Parathyroid adenoma (tissue), 2 donors: ENCODE measurements around the gene COPZ1.
A peak's percentile ranks its signal among the peaks of the same experiment; 100 is the strongest.

Source experiments
- H2AFZ ChIP-seq: fragments of 300-600 bp; sonication (generic); one replicate; pipeline ENCODE4 v1.7.0; 2017; ENCODE audit warnings: antibody characterized with exemption, mild to moderate bottlenecking
- H3K27ac ChIP-seq: fragments of 300-600 bp; sonication (generic); one replicate; pipeline ENCODE4 v1.7.0; 2017
- H3K27me3 ChIP-seq: fragments of 300-600 bp; sonication (generic); one replicate; pipeline ENCODE4 v1.7.0; 2017; ENCODE audit warnings: low read length; ENCODE audit not compliant: control insufficient read depth, insufficient read depth
- H3K36me3 ChIP-seq: fragments of 300-600 bp; sonication (generic); one replicate; pipeline ENCODE4 v1.7.0; 2017; ENCODE audit warnings: low read length; ENCODE audit not compliant: control insufficient read depth, insufficient read depth
- H3K4me1 ChIP-seq: fragments of 300-600 bp; sonication (generic); one replicate; pipeline ENCODE4 v1.7.0; 2017; ENCODE audit warnings: control low read depth
- H3K4me2 ChIP-seq: fragments of 300-600 bp; sonication (generic); one replicate; pipeline ENCODE4 v1.7.0; 2017; ENCODE audit warnings: low read length
- H3K4me3 ChIP-seq: fragments of 300-600 bp; sonication (generic); one replicate; pipeline ENCODE4 v1.7.0; 2017; ENCODE audit warnings: low read depth, low read length
- H3K79me2 ChIP-seq: fragments of 300-600 bp; sonication (generic); one replicate; pipeline ENCODE4 v1.7.0; 2017; ENCODE audit warnings: control low read depth
- H3K9ac ChIP-seq: fragments of 300-600 bp; sonication (generic); one replicate; pipeline ENCODE4 v1.7.0; 2017; ENCODE audit warnings: mild to moderate bottlenecking
- H3K9me3 ChIP-seq: fragments of 300-600 bp; sonication (generic); one replicate; pipeline ENCODE4 v1.7.0; 2017; ENCODE audit warnings: low read length; ENCODE audit not compliant: control insufficient read depth
- TF ChIP-seq, protein P1 (sequence below): fragments of 300-600 bp; sonication (generic); IDR thresholded peaks from one replicate; pipeline ENCODE4 v1.7.0; 2017; ENCODE audit warnings: antibody characterized with exemption, mild to moderate bottlenecking
- donor health status: primary hyperparathyroidism.

The COPZ1 gene

DNA sequence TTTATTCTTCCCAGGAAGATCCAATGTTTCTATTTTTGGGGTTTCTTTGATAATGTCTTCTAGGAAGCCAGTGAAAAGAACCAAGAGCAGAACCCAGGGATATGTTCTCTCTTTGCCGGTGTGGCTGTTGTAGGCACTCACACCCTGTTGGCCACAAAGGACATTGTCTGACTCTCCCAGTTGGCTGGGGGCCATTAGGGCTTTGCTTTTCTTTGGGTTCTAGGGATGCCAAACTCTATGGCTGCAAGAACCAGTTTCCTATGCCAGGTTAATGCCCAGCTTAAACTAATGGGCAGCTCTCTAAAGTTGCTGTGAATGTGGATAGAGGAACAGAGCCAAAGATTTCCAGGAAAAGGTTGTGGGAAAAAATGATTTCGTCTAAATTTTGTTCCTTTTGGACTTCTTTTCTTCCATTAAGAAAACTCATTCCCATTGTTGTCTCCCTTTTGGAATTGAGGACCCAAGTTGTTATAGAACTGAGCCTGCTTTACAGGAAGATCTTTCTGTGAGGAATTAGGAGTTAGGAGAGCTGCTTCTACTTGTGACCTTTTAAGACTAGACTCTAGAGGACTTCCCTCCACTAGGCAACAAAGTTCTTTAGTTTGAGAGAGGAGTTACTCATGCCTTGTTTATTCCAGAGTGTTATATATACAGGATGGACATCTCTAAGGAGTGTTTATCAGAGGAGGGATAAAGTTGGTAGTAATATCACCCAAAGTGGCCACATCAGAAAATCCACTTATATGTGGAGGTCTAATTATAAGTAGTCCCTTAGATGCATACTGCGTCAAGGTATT lies 13.1 kb downstream of the COPZ1 start:
- Histone ChIP-seq H3K4me1 (peaks cover 5% of the 10 kb centered on the region), H3K27ac (no peak overlapping the region), H3K9ac (no peak overlapping the region), H3K4me2 (peak overlapping the region; percentile 1), H2AFZ (no peak overlapping the region), H3K79me2 (peaks cover 20% of the 10 kb centered on the region), H3K36me3 (no peaks in the 10 kb centered on the region), H3K9me3 (no peaks in the 10 kb centered on the region), H3K27me3 (no peaks in the 10 kb centered on the region), H3K4me3 (no peak overlapping the region)
- TF ChIP-seq, protein P1, sequence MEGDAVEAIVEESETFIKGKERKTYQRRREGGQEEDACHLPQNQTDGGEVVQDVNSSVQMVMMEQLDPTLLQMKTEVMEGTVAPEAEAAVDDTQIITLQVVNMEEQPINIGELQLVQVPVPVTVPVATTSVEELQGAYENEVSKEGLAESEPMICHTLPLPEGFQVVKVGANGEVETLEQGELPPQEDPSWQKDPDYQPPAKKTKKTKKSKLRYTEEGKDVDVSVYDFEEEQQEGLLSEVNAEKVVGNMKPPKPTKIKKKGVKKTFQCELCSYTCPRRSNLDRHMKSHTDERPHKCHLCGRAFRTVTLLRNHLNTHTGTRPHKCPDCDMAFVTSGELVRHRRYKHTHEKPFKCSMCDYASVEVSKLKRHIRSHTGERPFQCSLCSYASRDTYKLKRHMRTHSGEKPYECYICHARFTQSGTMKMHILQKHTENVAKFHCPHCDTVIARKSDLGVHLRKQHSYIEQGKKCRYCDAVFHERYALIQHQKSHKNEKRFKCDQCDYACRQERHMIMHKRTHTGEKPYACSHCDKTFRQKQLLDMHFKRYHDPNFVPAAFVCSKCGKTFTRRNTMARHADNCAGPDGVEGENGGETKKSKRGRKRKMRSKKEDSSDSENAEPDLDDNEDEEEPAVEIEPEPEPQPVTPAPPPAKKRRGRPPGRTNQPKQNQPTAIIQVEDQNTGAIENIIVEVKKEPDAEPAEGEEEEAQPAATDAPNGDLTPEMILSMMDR = no peak

DNA sequence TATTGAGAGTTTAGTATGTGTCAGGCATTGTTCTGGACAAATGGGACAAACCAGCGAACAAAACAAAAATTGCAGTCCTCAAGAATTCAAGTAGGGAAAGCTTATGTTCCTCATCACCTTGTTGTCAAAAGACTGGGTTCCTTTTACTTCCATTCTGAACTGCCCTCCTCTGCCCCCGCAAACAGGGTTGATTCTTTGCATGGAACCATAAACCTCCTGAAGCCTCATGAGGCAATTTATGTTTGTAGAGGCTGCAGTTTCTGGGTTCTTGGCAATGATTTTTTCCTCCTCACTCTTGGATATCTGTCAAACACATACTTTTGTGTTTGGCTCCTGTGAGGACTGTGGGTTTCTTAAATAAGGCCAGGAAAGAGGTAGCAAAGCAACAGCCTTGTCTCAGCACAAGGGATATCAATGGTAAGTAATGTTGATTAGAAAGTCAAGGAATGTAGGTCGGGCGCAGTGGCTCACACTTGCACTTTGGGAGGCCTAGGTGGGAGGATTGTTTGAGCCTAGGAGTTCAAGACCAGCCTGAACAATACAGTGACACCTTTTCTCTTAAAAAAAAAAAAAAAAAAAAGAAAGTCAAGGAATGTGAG lies 13.9 kb downstream of the COPZ1 start:
- Histone ChIP-seq H3K4me1 (peaks cover 5% of the 10 kb centered on the region), H3K79me2 (peaks cover 14% of the 10 kb centered on the region)
- TF ChIP-seq, protein P1 = no peak

DNA sequence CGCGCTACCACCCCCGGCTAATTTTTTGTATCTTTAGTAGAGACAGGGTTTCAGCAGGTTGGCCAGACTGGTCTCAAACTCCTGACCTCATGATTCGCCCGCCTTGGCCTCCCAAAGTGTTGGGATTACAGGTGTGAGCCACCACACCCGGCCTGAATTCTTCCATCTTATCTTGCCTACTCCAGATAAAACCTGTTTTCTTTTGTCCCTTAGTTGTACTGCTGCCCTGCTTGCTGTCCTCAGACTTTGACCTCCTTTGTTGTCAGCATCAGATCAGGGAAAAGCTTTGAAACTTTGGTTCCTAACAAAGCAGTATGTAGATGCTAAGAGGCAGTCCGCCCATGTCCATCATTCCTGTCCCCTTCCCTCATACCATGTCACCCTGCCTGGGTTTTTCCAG lies 15.9 kb downstream of the COPZ1 start:
- no peaks in the 10 kb centered on the region for H3K27me3 ChIP-seq
- H3K4me2 ChIP-seq = no peak overlapping the region
- no peak overlapping the region for H2AFZ ChIP-seq
- H3K27ac ChIP-seq = no peak overlapping the region
- H3K4me3 ChIP-seq = no peak overlapping the region
- H3K9ac ChIP-seq = no peak overlapping the region
- H3K36me3 ChIP-seq = no peaks in the 10 kb centered on the region
- H3K79me2 ChIP-seq = no peaks in the 10 kb centered on the region
- H3K9me3 ChIP-seq = no peaks in the 10 kb centered on the region
- peaks cover 5% of the 10 kb centered on the region for H3K4me1 ChIP-seq
- TF ChIP-seq, protein P1 = no peak

More for the DNA sequence above, 13.9 kb downstream of the COPZ1 start:
- Histone ChIP-seq H3K27me3 (no peaks in the 10 kb centered on the region), H3K9me3 (no peaks in the 10 kb centered on the region), H3K9ac (no peak overlapping the region), H3K4me3 (no peak overlapping the region), H3K4me2 (no peak overlapping the region), H3K27ac (no peak overlapping the region), H2AFZ (no peak overlapping the region), H3K36me3 (no peaks in the 10 kb centered on the region)

DNA sequence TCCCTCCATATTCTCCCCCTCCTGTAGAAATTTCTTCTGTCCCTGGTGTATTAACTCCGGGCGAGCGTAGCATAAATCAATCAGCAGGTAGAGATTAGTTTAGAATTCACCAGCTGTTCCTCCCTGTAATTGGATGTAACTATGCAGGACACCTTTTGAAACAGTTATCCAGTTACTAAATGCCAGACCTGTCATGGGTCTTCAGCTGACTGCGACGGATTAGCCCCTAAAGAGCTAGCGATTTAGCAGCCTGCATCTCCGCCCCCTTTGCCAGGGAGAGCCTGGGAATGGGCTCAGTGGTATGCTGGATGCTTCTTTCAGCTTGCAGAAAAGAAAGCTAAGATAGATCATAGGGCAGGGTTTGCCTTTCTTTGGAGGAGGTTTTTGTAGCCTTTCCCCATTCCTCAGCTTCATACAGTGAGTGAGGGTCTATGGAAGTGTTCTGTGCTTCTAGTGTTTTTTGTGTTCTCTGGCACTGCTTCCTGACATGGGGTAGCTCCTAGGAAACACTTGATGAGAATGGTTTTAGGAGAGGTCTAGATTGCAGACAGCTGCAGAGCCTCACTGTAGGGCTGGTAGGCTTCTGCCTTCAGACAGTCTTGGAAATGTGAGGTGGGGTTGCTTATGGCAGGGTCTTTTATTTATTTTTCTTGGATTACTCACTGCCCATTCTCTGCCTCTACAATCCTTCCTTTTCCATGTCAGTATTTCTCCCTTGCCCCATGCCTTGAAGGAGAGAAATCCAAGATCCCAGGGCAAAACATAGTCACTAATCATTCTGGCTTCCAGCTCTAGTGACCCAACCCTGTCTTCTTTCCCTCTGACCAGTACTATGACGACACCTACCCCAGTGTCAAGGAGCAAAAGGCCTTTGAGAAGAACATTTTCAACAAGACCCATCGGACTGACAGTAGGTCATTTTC lies 16.7 kb downstream of the COPZ1 start:
- Histone ChIP-seq H3K79me2 (no peaks in the 10 kb centered on the region), H2AFZ (no peak overlapping the region), H3K4me1 (peaks cover 5% of the 10 kb centered on the region), H3K27ac (no peak overlapping the region), H3K9ac (no peak overlapping the region), H3K36me3 (no peaks in the 10 kb centered on the region), H3K27me3 (no peaks in the 10 kb centered on the region), H3K4me2 (no peak overlapping the region), H3K4me3 (no peak overlapping the region), H3K9me3 (no peaks in the 10 kb centered on the region)
- TF ChIP-seq, protein P1 = no peak
